ENCODE measurements around the gene SRRM4.
A peak's percentile ranks its signal among the peaks of the same experiment; 100 is the strongest.

Gene SRRM4

DNA sequence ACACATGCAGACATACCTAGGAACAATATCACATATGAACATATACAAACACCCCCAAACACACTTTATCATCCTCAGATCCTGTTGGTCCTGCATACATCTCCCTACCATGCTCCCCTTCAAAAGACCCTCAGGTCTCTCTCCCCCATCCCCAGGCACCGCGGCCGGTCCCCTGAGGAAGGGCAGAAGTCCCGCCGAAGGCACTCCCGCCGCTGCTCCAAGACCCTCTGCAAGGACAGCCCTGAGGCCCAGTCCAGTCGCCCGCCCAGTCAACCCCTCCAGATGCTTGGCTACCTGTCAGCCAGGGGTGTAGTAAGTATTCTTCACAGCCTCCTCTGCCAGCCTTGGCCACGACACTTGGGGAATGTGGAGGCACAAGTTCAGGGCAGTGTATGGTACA is 149.2 kb downstream of the SRRM4 start:
- Histone ChIP-seq H3K9me3 (ENCODE audit: control insufficient read depth in 1 of 2, low read length in 2 of 2) (peaks cover 6 to 14% of the 10 kb centered on the region in 2 donors), H3K27me3 (ENCODE audit: low read depth, low read length) (no peaks in the 10 kb centered on the region), H3K4me1 (ENCODE audit: control insufficient read depth in 1 of 2, insufficient read depth in 2 of 2, low read length in 2 of 2) (no peaks in the 10 kb centered on the region), H3K36me3 (ENCODE audit: control insufficient read depth in 1 of 2, insufficient read depth in 2 of 2, low read length in 2 of 2) (no peaks in the 10 kb centered on the region), H3K4me3 (ENCODE audit: low read depth in 1 of 2, low read length in 2 of 2) (no peak overlapping the region), H3K27ac (ENCODE audit: low read length) (no peak overlapping the region)

DNA sequence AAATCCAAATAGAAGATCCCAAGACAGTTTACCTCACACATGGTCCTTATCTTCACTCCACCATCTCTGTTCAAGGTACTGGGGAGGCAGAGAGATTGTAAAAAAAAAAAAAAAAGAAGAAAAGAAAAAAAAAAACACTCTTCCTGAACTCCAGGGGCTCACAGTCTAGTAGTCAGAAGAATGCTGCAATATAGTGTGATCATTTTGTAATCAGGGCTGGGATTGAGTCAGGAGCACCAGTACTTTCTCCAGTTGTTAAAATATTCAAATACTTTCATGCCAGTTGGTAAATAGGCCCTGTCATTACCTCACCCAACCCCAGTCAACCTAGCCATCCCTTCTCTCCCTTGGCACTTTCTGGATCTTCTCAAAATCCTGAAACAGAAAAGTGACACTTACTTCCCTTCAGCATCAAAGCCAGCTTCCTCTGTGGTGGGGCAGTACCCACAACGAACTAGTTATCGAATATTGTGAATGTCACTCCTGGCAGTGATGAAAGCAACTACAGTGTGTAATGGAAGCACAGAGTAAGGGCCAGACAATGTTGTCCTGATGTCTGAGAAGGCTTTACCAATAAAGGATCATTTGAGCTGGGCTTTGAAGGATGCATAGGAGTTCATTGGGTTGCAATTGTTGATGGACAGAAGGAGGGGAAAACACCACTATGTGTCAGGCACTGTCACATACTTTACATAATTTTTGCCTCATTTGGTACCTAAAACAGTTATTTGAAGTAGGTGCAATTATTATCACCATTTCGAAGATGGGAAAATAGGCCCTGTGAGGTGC is 153.1 kb downstream of the SRRM4 start:
- H3K4me1 ChIP-seq (ENCODE audit: control insufficient read depth in 1 of 2, insufficient read depth in 2 of 2, low read length in 2 of 2), result no peaks in the 10 kb centered on the region

DNA sequence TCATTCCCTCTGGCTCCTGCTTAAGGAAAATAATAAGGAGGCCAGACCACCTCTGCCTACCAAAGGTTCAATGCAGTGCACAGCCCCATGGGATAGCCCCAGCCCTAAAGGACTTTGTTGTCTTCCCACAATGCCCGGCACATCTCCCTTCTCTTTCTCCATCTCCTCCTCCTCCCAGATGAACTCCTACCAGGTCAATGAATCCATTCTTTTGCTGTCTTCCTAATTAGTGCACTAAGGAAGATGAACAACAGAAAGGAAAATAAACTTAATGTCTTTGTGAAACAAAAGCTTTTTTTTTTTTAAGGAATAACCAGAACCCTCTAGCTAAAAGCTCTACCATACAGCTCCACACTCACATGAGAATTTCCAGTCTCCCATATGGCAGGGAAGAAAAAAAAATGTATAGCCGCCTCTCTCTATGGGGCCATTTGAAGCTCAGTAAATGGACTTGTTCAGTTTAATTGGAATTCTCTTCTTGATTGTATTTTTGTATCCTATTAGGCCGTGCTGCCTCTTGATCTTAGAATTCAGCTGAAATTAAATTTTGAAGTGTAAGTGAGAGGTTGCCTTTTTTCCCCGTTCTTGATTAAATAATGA is 155.6 kb downstream of the SRRM4 start:
- Histone ChIP-seq H3K27ac (ENCODE audit: low read length) (no peak overlapping the region), H3K4me3 (ENCODE audit: low read depth in 1 of 2, low read length in 2 of 2) (no peak overlapping the region), H3K9me3 (ENCODE audit: control insufficient read depth in 1 of 2, low read length in 2 of 2) (peaks cover 6 to 14% of the 10 kb centered on the region in 2 donors), H3K27me3 (ENCODE audit: low read depth, low read length) (no peaks in the 10 kb centered on the region), H3K36me3 (ENCODE audit: control insufficient read depth in 1 of 2, insufficient read depth in 2 of 2, low read length in 2 of 2) (no peaks in the 10 kb centered on the region), H3K4me1 (ENCODE audit: control insufficient read depth in 1 of 2, insufficient read depth in 2 of 2, low read length in 2 of 2) (no peaks in the 10 kb centered on the region)

More for the DNA sequence above, 153.1 kb downstream of the SRRM4 start:
- peaks cover 6 to 14% of the 10 kb centered on the region in 2 donors for H3K9me3 ChIP-seq (ENCODE audit: control insufficient read depth in 1 of 2, low read length in 2 of 2)
- no peak overlapping the region for H3K4me3 ChIP-seq (ENCODE audit: low read depth in 1 of 2, low read length in 2 of 2)
- H3K27me3 ChIP-seq (ENCODE audit: low read depth, low read length), result no peaks in the 10 kb centered on the region
- H3K36me3 ChIP-seq (ENCODE audit: control insufficient read depth in 1 of 2, insufficient read depth in 2 of 2, low read length in 2 of 2), result no peaks in the 10 kb centered on the region
- no peak overlapping the region for H3K27ac ChIP-seq (ENCODE audit: low read length)

DNA sequence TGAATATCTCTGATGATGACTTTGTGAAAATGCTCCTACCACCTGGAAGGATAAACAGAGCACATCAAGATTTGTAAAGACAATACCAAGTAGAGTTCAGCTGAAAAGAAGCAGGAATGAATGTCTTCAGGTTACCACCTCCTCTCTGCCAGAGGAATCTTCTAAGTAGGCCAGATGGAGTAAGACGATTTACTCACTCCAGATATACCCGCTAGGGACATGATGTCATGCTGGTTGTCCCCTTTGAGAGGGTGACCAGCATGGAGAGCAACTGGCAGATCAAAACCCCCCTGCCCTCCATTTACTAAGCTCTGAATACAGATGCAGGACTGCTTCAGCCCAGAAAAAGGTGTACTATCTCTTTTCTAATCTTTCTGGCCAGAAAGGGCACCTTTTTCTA is 158.1 kb downstream of the SRRM4 start:
- no peaks in the 10 kb centered on the region for H3K4me1 ChIP-seq (ENCODE audit: control insufficient read depth in 1 of 2, insufficient read depth in 2 of 2, low read length in 2 of 2)
- no peak overlapping the region for H3K4me3 ChIP-seq (ENCODE audit: low read depth in 1 of 2, low read length in 2 of 2)
- H3K27me3 ChIP-seq (ENCODE audit: low read depth, low read length), result no peaks in the 10 kb centered on the region
- H3K36me3 ChIP-seq (ENCODE audit: control insufficient read depth in 1 of 2, insufficient read depth in 2 of 2, low read length in 2 of 2), result no peaks in the 10 kb centered on the region
- H3K27ac ChIP-seq (ENCODE audit: low read length), result no peak overlapping the region
- peaks cover 0 to 4% of the 10 kb centered on the region in 2 donors for H3K9me3 ChIP-seq (ENCODE audit: control insufficient read depth in 1 of 2, low read length in 2 of 2)

DNA sequence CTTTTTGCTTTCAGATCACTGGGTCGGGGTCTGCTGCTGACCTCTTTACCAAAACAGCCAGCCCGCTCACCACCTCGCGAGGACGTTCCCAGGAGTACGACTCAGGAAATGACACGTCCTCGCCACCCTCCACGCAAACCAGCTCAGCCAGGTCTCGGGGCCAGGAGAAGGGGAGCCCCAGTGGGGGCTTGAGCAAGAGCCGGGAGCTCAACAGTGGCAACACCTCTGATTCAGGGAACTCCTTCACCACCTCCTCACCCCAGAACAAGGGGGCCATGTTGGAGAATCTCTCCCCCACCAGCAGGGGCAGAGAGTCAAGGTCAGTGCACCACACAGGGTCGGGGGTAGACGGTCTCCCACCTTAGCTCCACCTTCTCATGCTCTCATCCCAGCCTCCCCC is 164.0 kb downstream of the SRRM4 start:
- no peak overlapping the region for H3K27ac ChIP-seq (ENCODE audit: low read length)

DNA sequence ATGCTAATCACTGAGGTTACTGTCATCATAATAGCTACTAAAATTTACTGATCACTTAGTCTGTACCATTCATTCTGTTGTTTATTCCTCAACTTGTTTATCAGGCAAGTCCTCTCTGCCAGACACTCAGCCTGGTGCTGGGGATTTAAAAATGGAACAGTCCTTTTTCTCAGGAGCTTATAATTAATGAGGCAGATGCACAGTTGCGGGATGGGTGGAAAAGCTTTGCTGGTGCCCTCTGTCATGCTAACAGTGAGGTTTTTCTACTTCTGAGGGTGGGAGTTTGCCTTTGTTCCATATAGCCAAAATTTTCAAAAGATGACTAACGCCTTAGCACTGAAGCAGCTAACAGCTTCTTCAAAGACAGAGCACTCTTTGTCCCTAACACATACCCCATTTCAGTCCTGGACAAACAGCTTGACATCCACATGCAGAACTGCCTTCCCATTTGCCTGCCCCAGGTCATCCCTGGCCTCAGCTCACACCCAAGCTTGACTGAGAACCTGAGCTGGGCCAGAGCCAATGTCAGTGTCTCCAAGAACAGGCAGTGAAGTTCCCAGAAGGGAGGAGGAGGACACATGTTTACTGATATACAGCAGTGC is 166.6 kb downstream of the SRRM4 start:
- no peaks in the 10 kb centered on the region for H3K36me3 ChIP-seq (ENCODE audit: control insufficient read depth in 1 of 2, insufficient read depth in 2 of 2, low read length in 2 of 2)
- H3K4me1 ChIP-seq (ENCODE audit: control insufficient read depth in 1 of 2, insufficient read depth in 2 of 2, low read length in 2 of 2), result no peaks in the 10 kb centered on the region
- H3K27ac ChIP-seq (ENCODE audit: low read length), result no peak overlapping the region
- H3K27me3 ChIP-seq (ENCODE audit: low read depth, low read length), result no peaks in the 10 kb centered on the region
- no peak overlapping the region for H3K4me3 ChIP-seq (ENCODE audit: low read depth in 1 of 2, low read length in 2 of 2)
- peaks cover 0 to 12% of the 10 kb centered on the region in 2 donors for H3K9me3 ChIP-seq (ENCODE audit: control insufficient read depth in 1 of 2, low read length in 2 of 2)

More for the DNA sequence above, 164.0 kb downstream of the SRRM4 start:
- no peaks in the 10 kb centered on the region for H3K9me3 ChIP-seq (ENCODE audit: control insufficient read depth in 1 of 2, low read length in 2 of 2)
- H3K4me3 ChIP-seq (ENCODE audit: low read depth in 1 of 2, low read length in 2 of 2), result no peak overlapping the region
- no peaks in the 10 kb centered on the region for H3K36me3 ChIP-seq (ENCODE audit: control insufficient read depth in 1 of 2, insufficient read depth in 2 of 2, low read length in 2 of 2)
- H3K4me1 ChIP-seq (ENCODE audit: control insufficient read depth in 1 of 2, insufficient read depth in 2 of 2, low read length in 2 of 2), result no peaks in the 10 kb centered on the region
- H3K27me3 ChIP-seq (ENCODE audit: low read depth, low read length), result no peaks in the 10 kb centered on the region

DNA sequence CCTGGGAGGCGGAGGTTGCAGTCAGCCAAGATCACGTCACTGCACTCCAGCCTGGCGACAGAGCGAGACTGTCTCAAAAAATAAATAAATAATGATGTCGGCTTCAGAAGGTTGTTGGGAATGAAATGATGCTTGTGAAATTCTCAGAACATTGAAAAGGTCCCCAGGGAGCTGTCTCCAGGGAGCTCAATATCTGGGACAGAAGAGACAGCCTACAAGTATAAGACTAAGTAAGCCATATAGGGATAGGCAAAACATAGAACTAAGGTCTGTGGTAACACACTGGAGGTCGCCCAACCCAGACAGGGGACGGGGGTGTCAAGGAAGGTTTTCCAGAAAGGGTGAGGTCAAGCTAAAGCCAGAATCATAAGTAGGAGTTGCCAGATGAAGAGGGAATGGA is 167.9 kb downstream of the SRRM4 start:
- Histone ChIP-seq H3K9me3 (ENCODE audit: control insufficient read depth in 1 of 2, low read length in 2 of 2) (peaks cover 0 to 12% of the 10 kb centered on the region in 2 donors), H3K27ac (ENCODE audit: low read length) (no peak overlapping the region)

DNA sequence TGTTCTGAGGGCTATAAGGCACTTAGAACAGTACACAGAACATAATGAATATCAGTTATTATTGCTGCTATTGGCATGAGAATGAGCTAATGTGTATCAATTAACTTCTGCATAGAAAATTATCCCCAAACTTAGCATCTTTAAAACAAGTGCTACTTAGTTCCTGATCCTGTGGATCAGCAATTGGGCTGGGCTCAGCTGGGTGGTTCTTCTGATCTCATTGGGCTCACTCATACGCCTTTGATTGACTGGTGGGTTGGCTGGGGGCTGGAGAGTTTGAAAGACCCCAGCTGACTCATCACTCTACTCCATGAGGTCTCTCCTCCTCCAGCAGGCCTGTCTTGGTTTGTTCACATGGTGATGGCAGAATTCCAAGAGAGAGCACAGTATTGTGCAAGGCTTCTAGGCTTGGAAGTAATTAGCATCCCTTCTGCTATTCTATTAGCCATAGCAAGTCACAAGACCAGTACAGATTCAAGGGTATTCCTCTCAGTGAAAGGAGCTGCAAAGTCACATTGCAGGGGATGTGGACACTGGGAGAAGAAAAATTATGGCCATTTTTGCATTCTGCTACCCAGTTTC is 170.2 kb downstream of the SRRM4 start:
- H3K9me3 ChIP-seq (ENCODE audit: control insufficient read depth in 1 of 2, low read length in 2 of 2), result peaks cover 0 to 12% of the 10 kb centered on the region in 2 donors
- H3K27me3 ChIP-seq (ENCODE audit: low read depth, low read length), result no peaks in the 10 kb centered on the region
- no peaks in the 10 kb centered on the region for H3K4me1 ChIP-seq (ENCODE audit: control insufficient read depth in 1 of 2, insufficient read depth in 2 of 2, low read length in 2 of 2)
- no peak overlapping the region for H3K4me3 ChIP-seq (ENCODE audit: low read depth in 1 of 2, low read length in 2 of 2)
- H3K27ac ChIP-seq (ENCODE audit: low read length), result no peak overlapping the region
- H3K36me3 ChIP-seq (ENCODE audit: control insufficient read depth in 1 of 2, insufficient read depth in 2 of 2, low read length in 2 of 2), result no peaks in the 10 kb centered on the region

More for the DNA sequence above, 167.9 kb downstream of the SRRM4 start:
- no peaks in the 10 kb centered on the region for H3K4me1 ChIP-seq (ENCODE audit: control insufficient read depth in 1 of 2, insufficient read depth in 2 of 2, low read length in 2 of 2)
- H3K27me3 ChIP-seq (ENCODE audit: low read depth, low read length), result no peaks in the 10 kb centered on the region
- H3K36me3 ChIP-seq (ENCODE audit: control insufficient read depth in 1 of 2, insufficient read depth in 2 of 2, low read length in 2 of 2), result no peaks in the 10 kb centered on the region
- no peak overlapping the region for H3K4me3 ChIP-seq (ENCODE audit: low read depth in 1 of 2, low read length in 2 of 2)

DNA sequence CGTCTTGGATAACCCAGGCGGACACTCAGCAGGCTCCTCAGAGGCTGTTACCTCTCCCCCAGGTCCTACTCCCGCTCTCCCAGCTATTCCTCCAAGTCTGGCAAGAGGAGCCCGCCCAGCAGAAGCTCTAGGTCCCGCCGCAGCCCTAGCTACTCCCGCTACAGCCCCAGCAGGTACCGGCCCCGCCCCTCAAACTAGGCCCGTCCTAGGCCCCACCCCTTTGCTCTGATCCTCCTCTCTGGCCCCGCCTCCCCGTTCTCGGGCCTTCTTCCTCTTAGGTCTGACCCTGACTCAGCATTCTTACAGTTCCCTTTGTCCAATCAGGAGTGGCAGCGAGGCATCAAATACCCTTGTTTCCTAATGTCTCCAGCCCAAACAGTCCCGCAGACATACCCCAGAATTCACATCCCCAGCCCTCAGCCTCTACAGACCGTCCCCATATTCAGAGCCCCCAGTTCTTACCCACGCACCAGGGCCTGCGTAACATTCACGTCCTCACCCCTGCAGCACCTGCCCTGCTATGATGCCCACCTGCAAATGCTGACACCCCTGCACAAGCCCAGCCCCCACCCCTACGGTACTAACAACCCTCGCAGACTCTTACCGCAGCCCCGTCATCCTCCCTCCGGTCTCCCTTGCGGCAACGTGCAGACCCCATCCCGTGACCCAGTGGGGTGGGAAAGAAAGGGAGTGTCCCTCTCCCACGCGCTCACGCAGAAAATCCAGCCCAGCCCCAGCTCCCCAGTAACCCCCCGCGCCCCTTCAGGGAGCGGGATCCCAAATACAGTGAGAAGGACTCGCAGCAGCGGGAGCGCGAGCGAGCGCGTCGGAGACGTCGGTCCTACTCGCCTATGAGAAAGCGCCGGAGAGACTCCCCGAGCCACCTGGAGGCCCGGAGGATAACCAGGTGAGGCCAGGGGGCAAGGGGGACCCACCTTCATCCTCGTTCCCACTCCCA is 172.4 kb downstream of the SRRM4 start:
- Histone ChIP-seq H3K4me1 (ENCODE audit: control insufficient read depth in 1 of 2, insufficient read depth in 2 of 2, low read length in 2 of 2) (no peaks in the 10 kb centered on the region), H3K4me3 (ENCODE audit: low read depth in 1 of 2, low read length in 2 of 2) (peak overlapping the region in 1 of 2 donors; percentile 29), H3K27me3 (ENCODE audit: low read depth, low read length) (no peaks in the 10 kb centered on the region), H3K9me3 (ENCODE audit: control insufficient read depth in 1 of 2, low read length in 2 of 2) (peaks cover 0 to 12% of the 10 kb centered on the region in 2 donors), H3K27ac (ENCODE audit: low read length) (no peak overlapping the region), H3K36me3 (ENCODE audit: control insufficient read depth in 1 of 2, insufficient read depth in 2 of 2, low read length in 2 of 2) (no peaks in the 10 kb centered on the region)

DNA sequence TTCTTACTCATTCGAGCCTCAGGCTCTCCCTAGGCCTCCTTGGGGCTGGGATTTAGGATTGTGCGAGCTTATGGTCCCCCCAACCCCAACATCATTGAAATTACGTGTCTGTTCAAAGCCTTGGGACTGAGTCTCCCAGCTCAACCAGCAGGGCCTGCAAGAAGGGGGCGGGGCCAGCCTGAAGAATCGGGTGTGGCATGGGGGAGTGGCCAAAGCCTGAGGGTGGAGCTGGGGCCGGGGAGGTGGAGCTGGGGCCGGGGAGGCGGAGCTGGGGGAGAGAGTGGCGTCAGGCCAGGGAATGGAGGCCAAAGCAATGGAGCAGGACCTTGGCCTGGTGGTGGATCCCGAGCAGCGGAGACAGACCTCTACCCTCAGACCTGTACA is 173.1 kb downstream of the SRRM4 start:
- no peaks in the 10 kb centered on the region for H3K36me3 ChIP-seq (ENCODE audit: control insufficient read depth in 1 of 2, insufficient read depth in 2 of 2, low read length in 2 of 2)
- H3K4me3 ChIP-seq (ENCODE audit: low read depth in 1 of 2, low read length in 2 of 2), result no peak overlapping the region
- no peak overlapping the region for H3K27ac ChIP-seq (ENCODE audit: low read length)
- peaks cover 0 to 12% of the 10 kb centered on the region in 2 donors for H3K9me3 ChIP-seq (ENCODE audit: control insufficient read depth in 1 of 2, low read length in 2 of 2)
- H3K4me1 ChIP-seq (ENCODE audit: control insufficient read depth in 1 of 2, insufficient read depth in 2 of 2, low read length in 2 of 2), result no peaks in the 10 kb centered on the region
- no peaks in the 10 kb centered on the region for H3K27me3 ChIP-seq (ENCODE audit: low read depth, low read length)

All from muscle layer of duodenum (tissue), 2 donors.